Hematopoietic multipotent progenitor cell treated with erythropoietin and hydrocortisone succinate and interleukin-3 and kit ligand, for 8 days (in vitro differentiated cells): ENCODE measurements around the gene NONO.
"Not testable (repeated sequence)": the region's sequence is repeated elsewhere in the genome, so short reads cannot be mapped to it uniquely, and the experiment has no call there.

ENCODE experiments used
- DNase-seq: peaks from one replicate; pipeline ENCODE4 v3.0.0-alpha.2; 2015

The NONO gene

GRCh38 chrX:71283403-71284143 lies at the start of gene NONO:
TSS of gene NONO (plus strand) at chrX:71283635. CDS start at chrX:71290638, 7,003 bp downstream.
- peak; percentile 99 for DNase-seq

- DNase-seq = no peak
These were observed 48.0 kb upstream of the NONO start for GRCh38 chrX:71235482-71235881.

GRCh38 chrX:71236836-71237235 lies 46.6 kb upstream of the NONO start:
- DNase-seq = no peak

- DNase-seq = no peak
These were observed 43.7 kb upstream of the NONO start for GRCh38 chrX:71239781-71240180.

- no peak for DNase-seq
These were observed 42.1 kb upstream of the NONO start for GRCh38 chrX:71241301-71241700.

- DNase-seq = no peak
These were observed 38.9 kb upstream of the NONO start for GRCh38 chrX:71244359-71245128.

- no peak for DNase-seq
These were observed 38.3 kb upstream of the NONO start for GRCh38 chrX:71245159-71245558.

GRCh38 chrX:71250841-71251240 lies 32.6 kb upstream of the NONO start:
- DNase-seq = no peak

GRCh38 chrX:71251466-71251973 lies 31.9 kb upstream of the NONO start:
- no peak for DNase-seq

GRCh38 chrX:71252221-71252620 lies 31.2 kb upstream of the NONO start:
- no peak for DNase-seq

- peak; percentile 50 for DNase-seq
These were observed 30.0 kb upstream of the NONO start for GRCh38 chrX:71253253-71254091.

GRCh38 chrX:71254092-71254963 lies 29.1 kb upstream of the NONO start, which contains the start of gene ZMYM3:
TSS of gene ZMYM3 (minus strand) at chrX:71254140. CDS start at chrX:71253255, 885 bp downstream.
- peak; percentile 85 for DNase-seq

- DNase-seq = no peak
These were observed 27.4 kb upstream of the NONO start for GRCh38 chrX:71256051-71256450.

GRCh38 chrX:71256856-71257255 lies 26.6 kb upstream of the NONO start:
- no peak for DNase-seq

GRCh38 chrX:71268624-71269023 lies 14.8 kb upstream of the NONO start:
- not testable (repeated sequence) for DNase-seq

GRCh38 chrX:71269801-71270395 lies 13.5 kb upstream of the NONO start:
- no peak for DNase-seq

- not testable (repeated sequence) for DNase-seq
These were observed 11.1 kb upstream of the NONO start for GRCh38 chrX:71272313-71272712.

- DNase-seq = not testable (repeated sequence)
These were observed 2.1 kb upstream of the NONO start for GRCh38 chrX:71281300-71281699.

GRCh38 chrX:71282514-71283402 lies 677 bp upstream of the NONO start:
- peak; percentile 32 for DNase-seq

- DNase-seq = no peak
These were observed 2.5 kb downstream of the NONO start for GRCh38 chrX:71285929-71286328.
